Activated B cell treated with CpG ODN at 0.5 μM for 24 hours (primary cell): ENCODE results near the gene EPN2. TPM values are rescaled to one million over a fixed set of nuclear protein-coding genes. Genes with fewer than 3 reads are reported as not detected.

Experiments
- ATAC-seq: fragments of 200-7000 bp; cut with Tn5 transposase; one replicate; pipeline ENCODE4 v1.10.0; 2021; ENCODE audit warnings: low read depth, mild to moderate bottlenecking, moderate library complexity
- CTCF ChIA-PET: fragments of 350-600 bp; sonication (Branson Sonifier 250); formaldehyde crosslinking; loops from one replicate; lab custom pipeline; 2021; ENCODE audit warnings: antibody characterized with exemption; lab: Charles Lee
- POLR2A ChIA-PET: fragments of 350-600 bp; sonication (Branson Sonifier 250); formaldehyde crosslinking; loops from one replicate; lab custom pipeline; 2021; ENCODE audit warnings: antibody characterized with exemption; lab: Charles Lee
- DNase-seq: peaks from one replicate; pipeline ENCODE4 v3.0.0; 2022
- H3K27ac Mint-ChIP-seq: one replicate; pipeline ENCODE4 v1.8.0; 2020; ENCODE audit warnings: mixed read lengths
- H3K27me3 Mint-ChIP-seq: one replicate; pipeline ENCODE4 v1.8.0; 2021; ENCODE audit warnings: mixed read lengths
- H3K36me3 Mint-ChIP-seq: one replicate; pipeline ENCODE4 v1.8.0; 2021; ENCODE audit warnings: low read depth, mixed read lengths
- H3K4me1 Mint-ChIP-seq: one replicate; pipeline ENCODE4 v1.8.0; 2021; ENCODE audit warnings: mixed read lengths
- H3K4me3 Mint-ChIP-seq: one replicate; pipeline ENCODE4 v1.8.0; 2020; ENCODE audit warnings: mild to moderate bottlenecking, mixed read lengths
- H3K9me3 Mint-ChIP-seq: one replicate; pipeline ENCODE4 v1.8.0; 2020; ENCODE audit warnings: mixed read lengths
- CTCF ChIP-seq: fragments of 200-600 bp; IDR thresholded peaks from one replicate; pipeline ENCODE4 v1.8.0; 2022; ENCODE audit warnings: antibody characterized with exemption, mild to moderate bottlenecking
- intact Hi-C: fragments of 100-400 bp; cut with micrococcal nuclease; formaldehyde crosslinking; loops from one replicate; pipeline ENCODE4 v1.15.1; 2024
- total RNA-seq: library from RNA; stranded (reverse); gene quantifications from 2 replicates; pipeline ENCODE4 v1.2.3, GENCODE V29; 2022

EPN2 gene
- total RNA-seq, 1 donor from 2014 or later = 16.6 TPM

DNA sequence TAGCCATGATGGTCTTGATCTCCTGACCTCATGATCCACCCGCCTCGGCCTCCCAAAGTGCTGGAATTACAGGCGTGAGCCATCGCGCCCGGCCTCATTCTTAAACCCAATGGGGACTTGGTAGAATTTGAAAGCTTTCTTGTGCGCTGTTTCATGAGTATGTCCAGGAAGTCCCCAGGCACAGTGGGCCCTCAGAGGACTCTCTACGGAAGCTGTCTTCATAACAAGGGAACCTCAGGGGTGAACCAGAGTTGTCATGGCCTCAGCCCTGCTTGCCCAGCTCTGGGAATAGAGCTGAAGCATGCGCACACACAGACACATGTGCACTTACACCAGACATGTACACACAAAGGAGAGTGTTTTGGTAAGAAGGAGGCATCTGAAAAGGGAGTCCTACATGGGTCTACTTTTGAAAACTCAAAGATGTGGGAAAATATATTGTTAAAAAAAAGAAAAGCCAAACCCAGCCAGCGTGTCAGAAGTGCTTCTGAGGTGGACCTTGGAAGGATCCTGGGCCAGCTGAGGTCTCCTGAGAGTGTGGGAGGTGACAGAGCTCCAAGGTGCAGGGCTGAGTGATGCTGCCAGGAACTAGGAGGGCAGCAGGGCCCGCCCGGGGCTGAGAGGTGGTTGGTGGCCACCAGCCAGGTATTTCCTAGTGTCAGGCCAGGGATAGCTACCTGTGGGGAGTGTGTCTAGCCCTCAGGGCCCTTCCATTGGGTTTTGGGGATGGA, 54.6 kb downstream of the EPN2 start:
- ChIA-PET CTCF (no interaction called here), POLR2A (no interaction called here)
- H3K27ac Mint-ChIP-seq = no peak overlapping the region
- no peaks in the 10 kb centered on the region for H3K9me3 Mint-ChIP-seq
- H3K4me3 Mint-ChIP-seq = no peak overlapping the region
- DNase-seq = no peak
- H3K4me1 Mint-ChIP-seq = peaks cover 20% of the 10 kb centered on the region
- no peak for TF ChIP-seq CTCF
- H3K36me3 Mint-ChIP-seq = peaks cover 13% of the 10 kb centered on the region
- intact Hi-C loops = no loop called here
- ATAC-seq = no peak
- peaks cover 18% of the 10 kb centered on the region for H3K27me3 Mint-ChIP-seq

DNA sequence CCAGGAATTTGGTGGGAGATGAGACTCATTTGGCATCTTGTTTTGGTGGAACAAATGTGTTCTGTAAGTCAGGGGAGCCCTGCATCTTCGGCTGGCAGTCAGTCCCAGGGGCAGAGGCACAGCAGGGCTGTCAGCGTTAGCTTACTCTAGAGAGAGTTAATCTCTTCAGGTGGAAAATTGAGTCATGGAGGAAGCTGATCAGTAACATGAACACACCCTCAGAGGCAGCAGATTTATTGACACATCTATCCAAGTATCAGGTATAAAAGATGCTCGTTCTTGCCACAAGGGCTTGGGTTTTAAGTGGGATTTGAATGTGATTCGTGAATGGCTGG, 55.2 kb downstream of the EPN2 start:
- H3K27me3 Mint-ChIP-seq = peaks cover 16% of the 10 kb centered on the region
- no peak for TF ChIP-seq CTCF
- H3K9me3 Mint-ChIP-seq = no peaks in the 10 kb centered on the region
- H3K36me3 Mint-ChIP-seq = peaks cover 9% of the 10 kb centered on the region
- no peak overlapping the region for H3K27ac Mint-ChIP-seq
- intact Hi-C loops = no loop called here
- H3K4me3 Mint-ChIP-seq = no peak overlapping the region
- DNase-seq = no peak
- H3K4me1 Mint-ChIP-seq = peaks cover 17% of the 10 kb centered on the region
- ChIA-PET CTCF (no interaction called here), POLR2A (interaction anchor here (1.0 kb wide), 1 partner anchor 13 kb away, joined by 12 read pairs; no protein-coding TSS in a partner anchor)
- ATAC-seq = no peak

GRCh38 chr17:19294443-19294842, 57.3 kb downstream of the EPN2 start:
- intact Hi-C loops = no loop called here
- Mint-ChIP-seq H3K36me3 (peaks cover 2% of the 10 kb centered on the region), H3K9me3 (no peaks in the 10 kb centered on the region), H3K4me3 (no peak overlapping the region), H3K27ac (no peak overlapping the region), H3K27me3 (peaks cover 7% of the 10 kb centered on the region), H3K4me1 (peaks cover 14% of the 10 kb centered on the region)
- no peak for TF ChIP-seq CTCF
- CTCF ChIA-PET = interaction anchor here (2.2 kb wide), 1 partner anchor 44 kb away, joined by 6 read pairs; no protein-coding TSS in a partner anchor
- ATAC-seq = no peak
- no peak for DNase-seq
- POLR2A ChIA-PET = interaction anchor here (0.6 kb wide), 1 partner anchor 54 kb away, joined by 3 read pairs; no protein-coding TSS in a partner anchor

GRCh38 chr17:19295473-19296135, 58.4 kb downstream of the EPN2 start:
- Mint-ChIP-seq H3K36me3 (peaks cover 2% of the 10 kb centered on the region), H3K4me3 (no peak overlapping the region), H3K27me3 (peaks cover 6% of the 10 kb centered on the region), H3K4me1 (peaks cover 9% of the 10 kb centered on the region), H3K27ac (no peak overlapping the region), H3K9me3 (no peaks in the 10 kb centered on the region)
- POLR2A ChIA-PET = no interaction called here
- ATAC-seq (no peak), DNase-seq (no peak)
- CTCF ChIA-PET = interaction anchor here (2.2 kb wide), 1 partner anchor 42 kb away, joined by 6 read pairs; no protein-coding TSS in a partner anchor
- intact Hi-C loops = no loop called here
- no peak for TF ChIP-seq CTCF
